Right lobe of liver (tissue), 6 donors: ENCODE data around the gene TLCD3B. TPM values are rescaled to one million over a fixed set of nuclear protein-coding genes. Genes with fewer than 3 reads are reported as not detected.

Experiments
- ATAC-seq, 4 donors: fragments of 200-7000 bp; cut with Tn5 transposase; one replicate each; pipeline ENCODE4 v1.9.1; 2020; ENCODE audit warnings: mild to moderate bottlenecking in 4 of 4, moderate library complexity in 4 of 4
- DNase-seq, 3 donors: peaks; one replicate each; pipeline ENCODE4 v3.0.0-alpha.2; 2020
- H3K27ac ChIP-seq, 3 donors: fragments of 200-600 bp; one replicate each; pipeline ENCODE4 v1.8.0; 2022
- H3K27me3 ChIP-seq, 2 donors: fragments of 200-600 bp; one replicate each; pipeline ENCODE4 v1.8.0; 2022
- H3K36me3 ChIP-seq, 4 donors: fragments of 200-600 bp; sonication (generic) in 1 of 4; one replicate each; pipeline versions ENCODE4 v1.5.1 to v1.8.0; 2017 to 2022; ENCODE audit warnings: control low read depth in 1 of 4
- H3K4me1 ChIP-seq, 4 donors: fragments of 200-600 bp; sonication (generic) in 1 of 4; one replicate each; pipeline versions ENCODE4 v1.5.1 to v1.8.0; 2017 to 2022; ENCODE audit warnings: control low read depth in 1 of 4
- H3K4me3 ChIP-seq, 3 donors: fragments of 200-600 bp; one replicate each; pipeline ENCODE4 v1.8.0; 2022
- H3K9me3 ChIP-seq, 4 donors: fragments of 200-600 bp; sonication (generic) in 1 of 4; one replicate each; pipeline versions ENCODE4 v1.5.1 to v1.8.0; 2017 to 2022; ENCODE audit warnings: control low read depth in 1 of 4
- POLR2A ChIP-seq: fragments of 450-650 bp; IDR thresholded peaks from one replicate; pipeline ENCODE4 v1.6.1; 2017; ENCODE audit warnings: antibody characterized with exemption, mild to moderate bottlenecking
- WGBS: methylation state at CpG from one replicate; pipeline ENCODE4 v1.1.6; 2018; ENCODE audit warnings: low coverage, low lambda C conversion rate; ENCODE audit not compliant: insufficient coverage; ENCODE audit errors: missing lambda C conversion rate; 5-methylcytosine and 5-hydroxymethylcytosine counted together
- intact Hi-C, 2 donors: fragments of 100-400 bp; cut with DNase I; formaldehyde crosslinking; loops; one replicate each; pipeline versions ENCODE4 v1.11.2 to v1.14.1; 2022
- total RNA-seq, 6 experiments: library from RNA; depleted of rRNA in 2 of 6; stranded (reverse); fragments of >200 nt in 2 of 6; fragmentation: NEBNext Ultra II Directional in 3 of 6; extraction: Animal tissue kit (Norgen Biotek cat#: 25700) in 3 of 6; gene quantifications; one replicate each; pipeline versions ENCODE4 v1.1.0 to v1.2.4, GENCODE V29; 2016 to 2023
- TF ChIP-seq, protein P1 (sequence below), 4 donors: fragments of 200-600 bp in 3 of 4; fragments of 450-650 bp in 1 of 4; IDR thresholded peaks; one replicate each; pipeline versions ENCODE4 v1.5.1 to v1.8.0; 2016 to 2022; ENCODE audit warnings: antibody characterized with exemption in 4 of 4, mild to moderate bottlenecking in 2 of 4
- donor health status: DM: no; HTN: yes; CAD: no.
- donor health status: DM: no; HTN: no; CAD: no.
- donor health status: DM: no; HTN: no; CAD: no.
- donor health status: DM: no; HTN: yes; CAD: no.
- donor health status: DM: no; HTN: yes; CAD: no.

The TLCD3B gene
- total RNA-seq, 6 experiments from 2014 or later: not detected

- intact Hi-C loops: no loop called here
- ATAC-seq (no peak), DNase-seq (no peak)
- H3K9me3 ChIP-seq: no peaks in the 10 kb centered on the region
- peaks cover 0 to 80% (median 41%) of the 10 kb centered on the region in 4 donors for H3K36me3 ChIP-seq
- H3K27me3 ChIP-seq: no peaks in the 10 kb centered on the region
- no peak overlapping the region for H3K27ac ChIP-seq
- no peak overlapping the region for H3K4me3 ChIP-seq
- 94% methylated on average over 4 of the region's 5 CpGs for WGBS
- no peak for TF ChIP-seq POLR2A
- TF ChIP-seq, protein P1, sequence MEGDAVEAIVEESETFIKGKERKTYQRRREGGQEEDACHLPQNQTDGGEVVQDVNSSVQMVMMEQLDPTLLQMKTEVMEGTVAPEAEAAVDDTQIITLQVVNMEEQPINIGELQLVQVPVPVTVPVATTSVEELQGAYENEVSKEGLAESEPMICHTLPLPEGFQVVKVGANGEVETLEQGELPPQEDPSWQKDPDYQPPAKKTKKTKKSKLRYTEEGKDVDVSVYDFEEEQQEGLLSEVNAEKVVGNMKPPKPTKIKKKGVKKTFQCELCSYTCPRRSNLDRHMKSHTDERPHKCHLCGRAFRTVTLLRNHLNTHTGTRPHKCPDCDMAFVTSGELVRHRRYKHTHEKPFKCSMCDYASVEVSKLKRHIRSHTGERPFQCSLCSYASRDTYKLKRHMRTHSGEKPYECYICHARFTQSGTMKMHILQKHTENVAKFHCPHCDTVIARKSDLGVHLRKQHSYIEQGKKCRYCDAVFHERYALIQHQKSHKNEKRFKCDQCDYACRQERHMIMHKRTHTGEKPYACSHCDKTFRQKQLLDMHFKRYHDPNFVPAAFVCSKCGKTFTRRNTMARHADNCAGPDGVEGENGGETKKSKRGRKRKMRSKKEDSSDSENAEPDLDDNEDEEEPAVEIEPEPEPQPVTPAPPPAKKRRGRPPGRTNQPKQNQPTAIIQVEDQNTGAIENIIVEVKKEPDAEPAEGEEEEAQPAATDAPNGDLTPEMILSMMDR (IDR thresholded peaks at IDR 0.05): no peak
- no peaks in the 10 kb centered on the region for H3K4me1 ChIP-seq
Measured at GRCh38 chr16:29984764-29985147, 46.3 kb downstream of the TLCD3B start.

DNA sequence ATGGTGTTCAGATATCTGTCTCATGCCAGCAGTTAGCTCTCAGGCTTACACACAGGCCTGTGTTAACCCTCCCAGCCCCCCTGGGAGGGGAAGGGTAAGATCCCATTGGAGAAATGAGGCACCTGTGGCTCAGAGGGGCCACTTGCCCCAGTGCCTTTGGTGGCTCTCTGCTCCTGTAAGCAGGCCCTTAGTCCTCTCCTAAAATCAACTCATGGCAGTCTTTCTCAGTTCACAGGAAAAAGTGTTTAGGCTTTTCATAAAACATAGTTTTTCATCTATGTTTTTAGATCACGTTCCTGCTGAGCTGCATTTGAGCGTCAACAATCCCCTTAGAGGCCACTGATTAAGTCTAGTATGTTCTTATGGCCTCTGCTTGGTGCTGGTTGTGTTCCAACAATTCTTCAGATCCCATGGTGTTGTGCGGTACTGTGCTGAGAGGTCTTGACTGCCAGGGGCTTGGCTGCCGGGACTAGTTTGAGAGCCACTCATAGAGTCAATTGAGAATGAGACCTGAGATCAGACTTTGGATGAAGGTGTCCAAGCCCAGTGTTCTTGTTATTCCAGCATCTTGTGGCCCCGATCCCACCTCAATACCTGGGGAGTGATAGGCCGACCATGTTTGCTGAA is 46.8 kb downstream of the TLCD3B start:
- Histone ChIP-seq H3K36me3 (peaks cover 0 to 85% (median 44%) of the 10 kb centered on the region in 4 donors), H3K4me3 (no peak overlapping the region), H3K27ac (no peak overlapping the region), H3K9me3 (no peaks in the 10 kb centered on the region), H3K27me3 (no peaks in the 10 kb centered on the region), H3K4me1 (no peaks in the 10 kb centered on the region)
- 80% methylated on average over 4 of the region's 6 CpGs for WGBS
- TF ChIP-seq POLR2A: no peak
- TF ChIP-seq, protein P1 (IDR thresholded peaks at IDR 0.05): no peak
- ATAC-seq: no peak
- intact Hi-C loops: no loop called here
- DNase-seq: no peak

DNA sequence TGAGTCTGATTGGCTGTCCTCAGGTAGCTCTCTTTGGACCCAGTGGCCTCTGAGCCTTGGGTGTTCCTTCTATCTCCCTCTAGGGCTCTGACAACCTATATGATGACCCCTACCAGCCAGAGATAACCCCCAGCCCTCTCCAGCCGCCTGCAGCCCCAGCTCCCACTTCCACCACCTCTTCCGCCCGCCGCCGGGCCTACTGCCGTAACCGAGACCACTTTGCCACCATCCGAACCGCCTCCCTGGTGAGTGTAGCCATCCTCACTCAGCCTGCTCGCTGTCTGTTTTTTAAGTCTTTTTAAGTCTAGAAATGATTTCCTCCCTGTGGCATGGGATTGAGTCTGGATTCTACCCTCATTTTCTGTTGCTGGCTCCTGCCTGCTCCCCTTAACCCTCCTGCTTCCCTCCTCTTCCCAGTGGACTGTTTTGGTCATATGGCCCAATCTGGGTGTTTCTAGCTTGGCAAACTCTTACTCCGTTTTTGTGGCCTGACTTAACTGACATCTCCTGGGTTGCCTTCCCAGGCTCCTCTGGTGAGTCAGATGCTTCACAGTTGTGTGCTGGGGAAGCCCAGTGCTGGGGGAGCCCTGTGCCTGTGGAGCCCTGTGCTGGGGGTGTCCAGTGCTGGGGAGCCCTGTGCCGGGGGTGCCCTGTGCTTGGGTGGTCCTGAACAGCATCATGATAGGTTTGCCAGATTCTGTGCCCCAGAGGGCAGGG is 47.5 kb downstream of the TLCD3B start:
- Histone ChIP-seq H3K36me3 (peaks cover 5 to 92% (median 48%) of the 10 kb centered on the region in 4 donors), H3K9me3 (no peaks in the 10 kb centered on the region), H3K4me3 (no peak overlapping the region), H3K27me3 (no peaks in the 10 kb centered on the region), H3K4me1 (no peaks in the 10 kb centered on the region), H3K27ac (no peak overlapping the region)
- peak in 1 of 3 donors; percentile 28 for DNase-seq
- TF ChIP-seq, protein P1 (IDR thresholded peaks at IDR 0.05): no peak
- no peak for ATAC-seq
- WGBS: 78% methylated on average over 12 of the region's 12 CpGs
- intact Hi-C loops: no loop called here

DNA sequence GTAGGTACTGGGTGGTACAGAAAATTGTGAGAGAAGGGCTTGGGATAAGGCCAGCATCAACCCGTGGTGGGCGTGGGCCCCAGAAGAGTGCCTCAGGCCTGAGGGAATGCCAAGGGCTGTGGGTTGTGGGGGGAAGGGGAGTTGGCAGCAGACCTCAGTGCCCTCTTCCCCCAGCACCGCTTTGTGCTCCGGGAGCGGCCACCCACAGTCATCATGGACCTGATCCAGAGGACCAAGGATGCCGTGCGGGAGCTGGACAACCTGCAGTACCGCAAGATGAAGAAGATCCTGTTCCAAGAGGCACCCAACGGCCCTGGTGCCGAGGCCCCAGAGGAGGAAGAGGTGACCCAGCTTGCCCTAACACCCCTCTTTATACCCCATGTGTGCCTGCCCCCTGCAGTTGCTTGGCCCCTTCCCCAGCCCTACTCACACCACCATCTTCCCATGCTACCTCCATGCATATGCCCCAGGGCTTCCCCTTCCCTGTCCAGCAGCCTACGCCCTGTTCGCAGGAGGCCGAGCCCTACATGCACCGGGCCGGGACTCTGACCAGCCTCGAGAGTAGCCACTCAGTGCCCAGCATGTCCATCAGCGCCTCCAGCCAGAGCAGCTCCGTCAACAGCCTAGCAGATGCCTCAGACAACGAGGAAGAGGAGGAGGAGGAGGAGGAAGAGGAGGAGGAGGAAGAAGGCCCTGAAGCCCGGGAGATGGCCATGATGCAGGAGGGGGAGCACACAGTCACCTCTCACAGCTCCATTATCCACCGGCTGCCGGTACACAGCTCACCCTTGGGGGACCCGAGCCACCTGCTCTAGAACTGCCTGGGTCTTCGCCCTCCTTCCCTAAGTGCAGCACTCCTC is 48.3 kb downstream of the TLCD3B start:
- H3K27me3 ChIP-seq: no peaks in the 10 kb centered on the region
- no peak for ATAC-seq
- no peaks in the 10 kb centered on the region for H3K9me3 ChIP-seq
- H3K4me1 ChIP-seq: no peaks in the 10 kb centered on the region
- no peak overlapping the region for H3K4me3 ChIP-seq
- no peak overlapping the region for H3K27ac ChIP-seq
- 86% methylated on average over 4 of the region's 24 CpGs for WGBS
- peaks cover 5 to 99% (median 49%) of the 10 kb centered on the region in 4 donors for H3K36me3 ChIP-seq
- TF ChIP-seq, protein P1 (IDR thresholded peaks at IDR 0.05): no peak
- TF ChIP-seq POLR2A: no peak
- peak in 1 of 3 donors; percentile 38 for DNase-seq
- intact Hi-C loops: no loop called here
